Fibroblast of pulmonary artery (primary cell): Measurements from ENCODE around the gene RNU5D-1.

Experiments
- DNase-seq: peaks from one replicate; pipeline ENCODE4 v3.0.0-alpha.2; 2010; ENCODE audit warnings: low read depth
- H3K4me3 ChIP-seq: replicated peaks from 2 replicates; pipeline ENCODE4 v1.5.1; 2011; ENCODE audit warnings: low read depth, mild to moderate bottlenecking, control low read depth, low read length, moderate library complexity
- CTCF ChIP-seq: IDR thresholded peaks from 2 replicates; pipeline ENCODE4 v1.5.1; 2011; ENCODE audit warnings: mild to moderate bottlenecking, control low read depth, low read length, inconsistent platforms; ENCODE audit errors: missing control alignments

The RNU5D-1 gene

GRCh38 chr1:44681905-44682882 is 48.8 kb downstream of the RNU5D-1 start:
- no peak for TF ChIP-seq CTCF
- no peak for DNase-seq
- no peak overlapping the region for H3K4me3 ChIP-seq
